DMS 273 treated with DMSO at 0.1 percent for 48 hours (cell line): ENCODE data around the gene FAM120B.

ENCODE experiments used
- DNase-seq: peaks from one replicate; lab custom pipeline; 2025; lab: John Stamatoyannopoulos, UW

Gene FAM120B

DNA sequence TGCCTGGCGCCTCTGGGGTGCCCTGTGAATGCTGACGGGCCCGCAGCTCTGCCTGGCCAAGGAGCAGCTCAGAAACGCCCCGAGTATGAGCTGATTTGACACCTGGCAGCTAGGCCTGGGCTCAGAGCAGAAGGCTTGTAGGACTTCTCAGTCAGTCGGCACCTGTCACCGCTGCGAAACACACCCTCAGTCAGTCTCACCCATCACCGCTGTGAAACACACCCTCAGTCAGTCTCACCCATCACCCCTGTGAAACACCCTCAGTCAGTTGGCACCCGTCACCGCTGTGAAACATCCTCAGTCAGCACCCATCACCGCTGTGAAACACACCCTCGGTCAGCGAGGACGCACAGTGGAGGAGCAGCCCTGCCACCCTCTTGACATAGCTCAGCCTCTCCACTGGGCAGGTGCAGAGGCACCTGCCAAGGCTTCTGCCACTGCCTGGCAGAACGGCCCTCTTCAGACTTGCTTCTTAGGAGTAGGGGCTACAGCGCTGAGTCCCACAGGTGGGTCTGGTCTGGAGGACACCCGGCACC lies 137.6 kb downstream of the FAM120B start:
- DNase-seq = no peak

DNA sequence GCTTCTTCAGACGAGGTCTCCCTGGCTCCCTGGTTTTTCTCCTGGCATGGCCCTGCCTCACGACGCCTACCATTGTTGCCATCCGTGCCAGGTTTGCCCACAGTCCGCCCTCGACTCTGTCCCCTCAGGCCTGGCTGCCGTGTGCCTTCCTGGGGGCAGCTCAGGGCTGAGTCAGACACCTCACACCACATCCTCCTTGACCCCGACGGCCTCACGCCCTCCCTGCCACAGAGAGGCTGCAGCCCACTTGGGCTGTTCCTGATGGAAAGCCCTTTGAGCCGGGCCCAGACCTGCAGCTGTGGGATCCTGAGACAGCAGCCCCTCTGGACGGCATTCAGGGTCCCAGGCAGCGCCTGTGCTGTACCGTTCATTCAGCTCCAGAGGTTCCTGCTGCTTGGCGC lies 138.3 kb downstream of the FAM120B start:
- DNase-seq = no peak

GRCh38 chr6:170445487-170445886 lies 138.9 kb downstream of the FAM120B start:
- no peak for DNase-seq

DNA sequence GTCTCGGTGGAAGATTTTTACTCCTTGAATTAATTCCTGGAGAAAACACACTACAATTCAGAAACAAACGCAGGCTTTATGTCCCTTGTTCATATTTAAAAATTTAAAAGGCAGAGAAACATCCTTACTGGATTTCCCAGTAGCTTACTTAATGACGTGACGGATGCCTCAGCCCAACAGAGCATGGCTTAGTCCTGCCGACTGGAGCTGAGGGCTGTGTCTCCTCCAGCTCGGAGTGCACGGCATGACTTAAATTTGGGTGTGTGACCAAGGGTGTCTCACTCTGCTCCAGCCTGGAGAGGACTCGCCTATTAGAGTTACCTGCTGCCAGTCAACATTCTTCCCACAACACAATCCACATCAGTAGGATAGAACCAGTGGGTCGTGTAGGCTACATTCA lies 139.4 kb downstream of the FAM120B start:
- no peak for DNase-seq

DNA sequence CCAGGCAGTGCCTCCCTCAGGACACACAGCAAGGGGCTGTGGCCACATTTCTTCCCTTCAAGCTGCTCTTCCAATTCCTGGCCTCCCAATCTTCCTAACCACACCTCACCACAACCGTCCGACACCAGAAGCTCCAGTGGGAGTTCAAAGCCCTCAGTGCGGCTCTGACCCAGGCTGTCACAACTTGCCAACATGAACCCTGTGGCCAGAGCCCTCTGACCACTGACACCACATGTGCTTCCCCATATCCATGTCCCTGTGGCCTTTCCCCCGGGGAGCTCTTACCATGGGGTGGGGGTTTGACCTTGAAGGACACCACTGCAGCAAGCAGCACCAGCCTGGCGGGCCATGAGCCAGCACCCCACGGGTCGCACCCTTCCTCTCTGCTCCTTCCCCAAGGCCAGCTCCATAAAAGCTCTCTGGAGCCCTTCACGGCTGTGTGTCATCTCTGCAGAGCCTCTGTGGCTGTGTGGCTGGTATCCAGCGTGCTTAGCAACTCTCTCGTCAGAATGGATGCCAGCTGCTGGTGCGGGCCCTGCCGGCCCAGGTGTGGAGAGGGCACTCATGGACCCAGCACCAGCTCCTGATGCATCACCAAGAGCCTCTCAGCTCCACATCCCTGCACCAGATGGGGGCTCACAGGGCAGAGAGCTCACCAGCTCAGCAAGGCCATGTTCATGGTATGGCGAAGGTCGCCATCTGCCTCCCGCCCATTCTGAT lies 140.4 kb downstream of the FAM120B start:
- DNase-seq = no peak

GRCh38 chr6:170447561-170447930 lies 141.0 kb downstream of the FAM120B start:
- DNase-seq = no peak

GRCh38 chr6:170448317-170448716 lies 141.8 kb downstream of the FAM120B start:
- DNase-seq = no peak

GRCh38 chr6:170448751-170449630 lies 142.4 kb downstream of the FAM120B start:
- no peak for DNase-seq

DNA sequence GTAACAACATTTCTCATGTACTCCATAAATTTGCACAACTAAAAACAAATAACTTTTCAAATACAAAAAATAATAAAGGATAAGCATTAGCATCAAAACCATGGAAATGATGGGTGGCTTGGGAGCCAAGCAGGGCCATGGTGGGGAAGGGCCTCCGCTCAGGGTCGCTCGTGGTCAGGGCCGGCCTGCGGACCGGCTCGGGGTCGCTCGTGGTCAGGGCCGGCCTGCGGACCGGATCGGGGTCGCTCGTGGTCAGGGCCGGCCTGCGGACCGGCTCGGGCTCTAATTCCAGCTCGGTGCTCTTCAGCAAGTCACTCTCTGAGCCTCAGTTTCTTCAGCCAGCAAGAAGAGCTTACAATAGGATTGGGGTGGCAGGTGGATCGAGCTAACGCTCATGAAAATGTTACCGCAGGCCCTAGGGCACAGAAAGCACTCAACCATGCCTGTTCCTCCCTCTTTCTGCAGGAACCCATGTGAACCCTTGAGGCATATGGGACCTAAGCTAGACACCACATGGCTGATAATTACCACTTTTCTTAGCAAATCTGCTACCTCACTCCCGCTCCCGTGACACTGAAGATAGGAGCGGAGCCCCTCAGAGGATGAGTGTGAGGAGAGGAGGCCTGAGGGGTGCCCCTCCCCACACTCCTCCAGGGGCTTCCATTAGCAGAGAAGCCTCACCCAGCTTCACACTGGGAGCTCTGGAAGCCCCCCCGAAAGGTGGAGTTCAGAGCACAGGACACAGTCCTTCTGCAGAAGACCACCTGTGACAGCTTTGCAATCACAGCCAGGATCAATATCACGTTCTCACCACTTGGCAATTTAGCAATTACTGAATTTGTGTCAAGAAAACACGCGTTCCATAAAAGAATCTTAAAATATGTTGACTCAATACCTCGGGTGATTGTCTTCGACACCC lies 143.5 kb downstream of the FAM120B start:
- no peak for DNase-seq

DNA sequence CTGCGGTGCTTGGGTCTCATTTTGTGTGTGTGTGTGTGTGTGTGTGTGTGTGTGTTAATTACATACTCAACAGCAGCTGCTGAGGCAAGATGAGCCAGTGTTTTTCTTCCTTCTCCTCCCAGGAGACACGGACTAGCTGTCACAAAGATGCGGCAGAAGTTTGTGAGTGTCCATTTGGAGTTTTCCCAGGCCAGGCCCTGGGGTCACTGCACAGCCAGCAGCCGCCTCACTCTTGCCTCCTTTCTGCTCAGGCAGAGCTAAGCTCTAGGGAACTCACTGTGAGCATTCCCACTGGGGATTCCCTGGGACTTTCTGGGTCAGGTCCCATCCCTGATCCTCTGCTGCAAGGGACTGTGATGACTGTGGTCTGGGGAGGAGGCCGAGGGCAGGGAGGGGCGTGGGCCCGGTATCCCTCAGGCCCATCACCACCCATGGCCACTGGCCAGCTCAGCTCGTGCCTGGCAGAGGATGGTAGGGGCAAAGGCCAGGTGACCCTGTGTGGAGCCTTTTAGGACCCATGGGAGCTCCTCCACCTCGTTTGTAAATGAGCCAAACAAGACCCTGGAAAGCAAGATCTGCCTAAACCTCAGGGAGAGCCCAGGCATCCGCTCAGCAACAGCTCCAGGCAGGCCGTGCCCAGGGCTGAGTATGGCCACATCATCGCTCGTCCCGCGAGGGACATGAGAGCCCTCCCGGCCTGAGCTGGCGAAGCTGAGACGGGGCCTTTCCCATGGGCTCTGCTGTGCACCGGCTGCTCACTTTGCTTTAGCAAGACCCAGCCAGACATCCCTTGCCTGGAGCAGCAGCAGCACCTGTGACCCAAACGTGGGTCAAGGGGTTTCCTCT lies 144.6 kb downstream of the FAM120B start:
- no peak for DNase-seq

GRCh38 chr6:170451762-170452651 lies 145.4 kb downstream of the FAM120B start:
- DNase-seq = no peak

DNA sequence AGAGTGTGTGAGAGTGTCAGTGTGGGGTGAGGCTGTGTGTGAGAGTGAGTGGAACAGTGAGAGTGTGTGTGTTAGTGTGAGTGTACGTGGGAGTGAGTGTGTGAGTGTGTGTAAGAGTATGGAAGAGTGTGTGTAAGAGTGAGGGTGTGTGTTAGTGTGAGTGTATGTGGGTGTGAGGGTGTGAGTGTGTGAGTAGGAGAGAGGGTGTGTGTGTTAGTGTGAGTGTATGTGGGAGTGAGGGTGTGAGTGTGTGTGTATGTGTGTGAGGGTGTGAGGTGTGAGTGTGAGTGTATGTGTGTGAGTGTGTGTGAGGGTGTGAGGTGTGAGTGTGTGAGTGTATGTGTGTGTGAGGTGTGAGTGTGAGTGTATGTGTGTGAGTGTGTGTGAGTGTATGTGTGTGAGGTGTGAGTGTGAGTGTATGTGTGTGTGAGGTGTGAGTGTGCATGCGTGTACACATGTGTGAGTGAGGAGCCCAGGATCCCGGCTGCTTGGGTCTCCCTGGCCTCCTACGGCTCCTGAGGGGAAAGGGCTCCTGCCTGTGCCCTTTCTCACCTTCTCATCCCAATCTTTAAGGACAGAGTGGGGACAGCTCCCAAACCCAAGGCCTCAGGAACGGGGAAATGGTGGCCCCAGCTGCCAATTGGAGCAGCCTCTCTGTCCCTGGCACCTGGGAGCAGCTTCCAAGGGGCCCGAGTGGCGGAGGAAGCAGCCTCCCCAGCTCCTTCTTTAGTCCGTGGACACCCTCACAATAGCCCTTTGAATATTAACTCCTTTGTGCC lies 146.4 kb downstream of the FAM120B start:
- no peak for DNase-seq

GRCh38 chr6:170453586-170454511 lies 147.3 kb downstream of the FAM120B start:
- DNase-seq = no peak

GRCh38 chr6:170454512-170455285 lies 148.1 kb downstream of the FAM120B start:
- no peak for DNase-seq

DNA sequence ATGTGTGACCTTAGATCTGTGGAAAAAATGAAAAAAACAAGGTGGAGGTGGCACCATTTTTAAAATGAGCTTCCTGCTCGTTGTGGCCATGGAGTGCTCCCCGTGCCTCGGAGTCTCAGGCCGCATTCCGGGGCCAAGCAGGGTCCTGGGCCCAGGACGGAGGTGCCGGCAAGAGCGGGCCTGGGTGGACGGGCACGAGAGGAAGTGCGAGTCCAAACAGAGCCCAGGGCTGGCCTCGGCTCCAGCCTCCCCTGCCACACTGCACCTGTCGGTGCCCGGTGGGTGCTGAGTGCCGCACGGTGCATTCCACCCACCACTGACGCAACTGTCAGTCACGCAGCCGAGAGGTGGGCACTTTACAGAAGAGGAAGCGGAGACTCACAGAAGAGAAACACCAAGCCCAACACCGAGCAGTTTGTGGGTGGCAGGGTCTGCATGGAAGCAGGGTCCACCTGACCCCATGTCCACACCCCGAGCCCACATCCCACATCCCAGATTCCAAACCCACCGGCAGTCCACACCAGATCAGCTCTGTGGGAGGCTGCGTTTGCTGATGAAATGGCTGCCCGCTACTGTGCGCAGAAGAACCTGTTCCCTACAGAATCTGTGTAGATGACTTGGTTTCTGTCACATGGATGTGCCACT lies 148.9 kb downstream of the FAM120B start:
- no peak for DNase-seq

DNA sequence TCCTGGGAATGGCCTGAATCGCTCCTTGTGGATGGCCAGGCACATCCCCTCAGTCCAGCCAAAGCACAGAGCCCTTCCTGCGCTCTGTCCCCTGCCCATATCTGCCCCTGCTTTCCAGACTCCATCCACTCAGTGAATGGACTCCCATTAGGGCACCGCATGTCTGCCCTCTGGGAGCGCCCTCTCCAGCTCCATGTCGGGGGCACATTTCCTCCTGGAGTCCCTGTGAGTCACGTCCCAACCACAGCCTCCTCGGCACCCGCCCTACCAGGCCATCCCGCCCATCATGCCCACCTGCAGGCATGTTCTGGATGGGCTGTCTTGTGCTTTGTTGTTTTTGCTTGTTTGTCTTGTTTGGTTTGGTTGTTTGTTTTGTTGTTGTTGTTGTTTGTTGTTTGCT lies 149.8 kb downstream of the FAM120B start:
- no peak for DNase-seq
